Measurements from ENCODE around the gene HDGFL2.

DNA sequence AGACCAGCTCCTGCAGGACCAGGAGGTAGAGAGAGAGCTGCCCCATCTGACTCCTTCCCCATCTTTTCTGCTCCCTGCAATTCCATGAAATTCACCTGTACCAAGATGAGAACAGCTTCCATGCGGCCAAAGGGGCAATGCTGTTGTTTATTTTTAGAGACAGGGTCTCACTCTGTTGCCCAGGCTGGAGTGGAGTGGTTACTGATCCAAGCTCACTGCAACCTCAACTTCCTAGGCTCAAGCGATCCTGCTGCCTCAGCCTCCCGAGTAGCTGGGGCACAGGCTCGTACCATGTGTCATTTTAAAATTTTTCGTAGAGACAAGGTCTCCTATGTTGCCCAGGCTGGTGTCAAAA lies 49.8 kb downstream of the HDGFL2 start:
- TF ChIP-seq, protein P1, sequence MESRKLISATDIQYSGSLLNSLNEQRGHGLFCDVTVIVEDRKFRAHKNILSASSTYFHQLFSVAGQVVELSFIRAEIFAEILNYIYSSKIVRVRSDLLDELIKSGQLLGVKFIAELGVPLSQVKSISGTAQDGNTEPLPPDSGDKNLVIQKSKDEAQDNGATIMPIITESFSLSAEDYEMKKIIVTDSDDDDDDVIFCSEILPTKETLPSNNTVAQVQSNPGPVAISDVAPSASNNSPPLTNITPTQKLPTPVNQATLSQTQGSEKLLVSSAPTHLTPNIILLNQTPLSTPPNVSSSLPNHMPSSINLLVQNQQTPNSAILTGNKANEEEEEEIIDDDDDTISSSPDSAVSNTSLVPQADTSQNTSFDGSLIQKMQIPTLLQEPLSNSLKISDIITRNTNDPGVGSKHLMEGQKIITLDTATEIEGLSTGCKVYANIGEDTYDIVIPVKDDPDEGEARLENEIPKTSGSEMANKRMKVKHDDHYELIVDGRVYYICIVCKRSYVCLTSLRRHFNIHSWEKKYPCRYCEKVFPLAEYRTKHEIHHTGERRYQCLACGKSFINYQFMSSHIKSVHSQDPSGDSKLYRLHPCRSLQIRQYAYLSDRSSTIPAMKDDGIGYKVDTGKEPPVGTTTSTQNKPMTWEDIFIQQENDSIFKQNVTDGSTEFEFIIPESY (IDR thresholded peaks at IDR 0.05): no peak
- no peak for TF ChIP-seq CTCF (IDR thresholded peaks at IDR 0.05; ENCODE audit: low read depth, low read length, missing input control)
- no peak for TF ChIP-seq ATF3 (IDR thresholded peaks at IDR 0.05)
- TF ChIP-seq SP1 (IDR thresholded peaks at IDR 0.05): no peak
- TF ChIP-seq NR2F2 (IDR thresholded peaks at IDR 0.05): no peak
- no peak for TF ChIP-seq REST (IDR thresholded peaks at IDR 0.05)
- TF ChIP-seq JUND (IDR thresholded peaks at IDR 0.05): no peak

Measured in liver (tissue), 3 donors.